GM12878 (cell line): ENCODE results near the gene MRPL21. TPM values are rescaled to one million over a fixed set of nuclear protein-coding genes. Genes with fewer than 3 reads are reported as not detected.

Source experiments
- ATAC-seq: fragments of 200-7000 bp; cut with Tn5 transposase; 3 replicates; pipeline ENCODE4 v1.9.1; 2020; ENCODE audit warnings: mild to moderate bottlenecking, moderate library complexity
- BruUV-seq: library from RNA; stranded (reverse); fragments of 400-500 nt; replicated peaks from 2 replicates; lab custom pipeline; 2021; lab: Mats Ljungman, UMichigan
- CTCF ChIA-PET: fragments of 300-600 bp; sonication (Branson Sonifier 250); formaldehyde crosslinking; extraction: SDS; loops from one replicate; lab custom pipeline; 2021; ENCODE audit warnings: inconsistent platforms; lab: Yijun Ruan, JAX
- POLR2A ChIA-PET: fragments of 350-600 bp; formaldehyde crosslinking; extraction: SDS; loops from one replicate; lab custom pipeline; 2021; ENCODE audit warnings: inconsistent platforms; lab: Charles Lee
- RAD21 ChIA-PET: fragments of 300-600 bp; sonication (Branson Sonifier 250); formaldehyde crosslinking; loops from one replicate; lab custom pipeline; 2023; ENCODE audit warnings: antibody characterized with exemption; ENCODE audit not compliant: unreplicated experiment; lab: Charles Lee
- SMC1A ChIA-PET: fragments of 300-600 bp; sonication (Branson Sonifier 250); formaldehyde crosslinking; loops from one replicate; lab custom pipeline; 2023; ENCODE audit not compliant: unreplicated experiment, uncharacterized antibody; lab: Charles Lee
- DNase-seq: peaks from one replicate; pipeline ENCODE4 v3.0.0-alpha.2; 2011; ENCODE audit warnings: low read depth, low spot score
- FAIRE-seq: peaks from 3 replicates; lab custom pipeline; 2011; peaks lifted over from hg19 to GRCh38; lab: Jason Lieb, UNC
- H2AFZ ChIP-seq: 2 replicates; pipeline ENCODE4 v1.6.0; 2011; ENCODE audit warnings: low read depth, low read length, control low read depth; ENCODE audit not compliant: control insufficient read depth
- H3K27ac ChIP-seq: 2 replicates; pipeline ENCODE4 v1.5.1; 2011; ENCODE audit warnings: control low read depth; ENCODE audit not compliant: control insufficient read depth, insufficient read depth
- H3K27me3 ChIP-seq, 2 experiments: replicated peaks in 1 of 2; 2 replicates each; pipeline versions ENCODE4 v1.6.0 to v1.6.1; 2011; ENCODE audit warnings: low read length in 1 of 2; ENCODE audit not compliant: control insufficient read depth in 2 of 2, insufficient read depth in 2 of 2
- H3K36me3 ChIP-seq, 2 experiments: 2 replicates each; pipeline ENCODE4 v1.5.1; 2011; ENCODE audit warnings: low read length in 1 of 2; ENCODE audit not compliant: control insufficient read depth in 2 of 2, insufficient read depth in 2 of 2
- H3K4me1 ChIP-seq: 2 replicates; pipeline ENCODE4 v1.6.1; 2011; ENCODE audit warnings: mild to moderate bottlenecking, low read length, moderate library complexity, mixed read lengths; ENCODE audit not compliant: control insufficient read depth, insufficient read depth
- H3K4me2 ChIP-seq: 2 replicates; pipeline ENCODE4 v1.6.0; 2011; ENCODE audit warnings: control low read depth; ENCODE audit not compliant: control insufficient read depth, insufficient read depth
- H3K4me3 ChIP-seq: fragments of 200-600 bp; sonication (generic); 2 replicates; pipeline ENCODE4 v1.5.1; 2016
- H3K79me2 ChIP-seq: 2 replicates; pipeline ENCODE4 v1.6.0; 2011; ENCODE audit warnings: low read length; ENCODE audit not compliant: control insufficient read depth, insufficient read depth
- H3K9ac ChIP-seq: 2 replicates; pipeline ENCODE4 v1.8.0; 2011; ENCODE audit warnings: low read length, control low read depth, mixed read lengths; ENCODE audit not compliant: control insufficient read depth, insufficient read depth
- H3K9me3 ChIP-seq: replicated peaks from 3 replicates; pipeline ENCODE4 v1.5.1; 2011; ENCODE audit warnings: mild to moderate bottlenecking, low read length; ENCODE audit not compliant: control insufficient read depth, insufficient read depth
- H4K20me1 ChIP-seq: 2 replicates; pipeline ENCODE4 v1.6.0; 2011; ENCODE audit not compliant: control insufficient read depth, insufficient read depth
- HDAC2 ChIP-seq: fragments of 200-600 bp; sonication (generic); IDR thresholded peaks from 2 replicates; pipeline ENCODE4 v1.6.1; 2017
- POU2F2 ChIP-seq: IDR thresholded peaks from 3 replicates; pipeline ENCODE4 v1.6.1; 2011; ENCODE audit warnings: low read depth, mild to moderate bottlenecking, low read length, borderline replicate concordance
- RFX5 ChIP-seq: IDR thresholded peaks from 2 replicates; pipeline ENCODE4 v1.6.1; 2011; ENCODE audit warnings: low read depth, low read length, improper control_type of control experiment
- WGBS: methylation state at CpG from one replicate; pipeline ENCODE4 v1.1.6; 2016; ENCODE audit warnings: low lambda C conversion rate; ENCODE audit not compliant: insufficient replicate concordance, insufficient coverage; ENCODE audit errors: missing lambda C conversion rate; 5-methylcytosine and 5-hydroxymethylcytosine counted together
- in situ Hi-C: fragments of 300-500 bp; cut with MboI; formaldehyde crosslinking; loops from 9 replicates; pipeline ENCODE4 v1.14.3; 2018; ENCODE audit warnings: mixed read lengths
- intact Hi-C: fragments of 100-400 bp; cut with micrococcal nuclease; formaldehyde crosslinking; loops from one replicate; pipeline ENCODE4 v1.14.2; 2022; ENCODE audit not compliant: unreplicated experiment
- polyA plus RNA-seq, 11 experiments: library from polyadenylated mRNA; depleted of rRNA in 4 of 11; unstranded in 6 of 11; stranded (reverse) in 5 of 11; fragments of >200 nt; fragmentation: Nextera tagmentation in 4 of 11; fragmentation: Illumina TruSeq in 1 of 11; extraction: Ambion mirVana in 4 of 11; extraction: Trizol in 1 of 11; gene quantifications; 1 replicate in 1 of 11; 2 replicates in 10 of 11; pipeline versions ENCODE4 v1.2.1 to v1.2.3, GENCODE V29; 2011 to 2016; ENCODE audit warnings: inconsistent platforms in 2 of 11, missing spikeins in 2 of 11, low read depth in 1 of 11
- total RNA-seq, 4 experiments: library from RNA; depleted of rRNA in 3 of 4; stranded (reverse); fragments of >200 nt in 3 of 4; fragmentation: Illumina TruSeq in 1 of 4; extraction: Trizol in 1 of 4; gene quantifications; 2 replicates each; pipeline versions ENCODE4 v1.2.1 to v1.2.3, GENCODE V29; 2013 to 2021
- TF ChIP-seq, protein P1 (sequence below): fragments of 450-650 bp; IDR thresholded peaks from 2 replicates; pipeline ENCODE4 v1.6.1; 2017; ENCODE audit warnings: antibody characterized with exemption, mild to moderate bottlenecking, moderate library complexity
- TF ChIP-seq, protein P2 (sequence below): fragments of 450-650 bp; IDR thresholded peaks from 2 replicates; pipeline ENCODE4 v1.6.1; 2017; ENCODE audit warnings: borderline replicate concordance

MRPL21 gene
- total and polyA plus RNA-seq, 10 of the 15 experiments (the other 5 are each of a cell fraction or from before 2014, with no cell fraction given), result 86.6 to 283 (median 130) TPM

DNA sequence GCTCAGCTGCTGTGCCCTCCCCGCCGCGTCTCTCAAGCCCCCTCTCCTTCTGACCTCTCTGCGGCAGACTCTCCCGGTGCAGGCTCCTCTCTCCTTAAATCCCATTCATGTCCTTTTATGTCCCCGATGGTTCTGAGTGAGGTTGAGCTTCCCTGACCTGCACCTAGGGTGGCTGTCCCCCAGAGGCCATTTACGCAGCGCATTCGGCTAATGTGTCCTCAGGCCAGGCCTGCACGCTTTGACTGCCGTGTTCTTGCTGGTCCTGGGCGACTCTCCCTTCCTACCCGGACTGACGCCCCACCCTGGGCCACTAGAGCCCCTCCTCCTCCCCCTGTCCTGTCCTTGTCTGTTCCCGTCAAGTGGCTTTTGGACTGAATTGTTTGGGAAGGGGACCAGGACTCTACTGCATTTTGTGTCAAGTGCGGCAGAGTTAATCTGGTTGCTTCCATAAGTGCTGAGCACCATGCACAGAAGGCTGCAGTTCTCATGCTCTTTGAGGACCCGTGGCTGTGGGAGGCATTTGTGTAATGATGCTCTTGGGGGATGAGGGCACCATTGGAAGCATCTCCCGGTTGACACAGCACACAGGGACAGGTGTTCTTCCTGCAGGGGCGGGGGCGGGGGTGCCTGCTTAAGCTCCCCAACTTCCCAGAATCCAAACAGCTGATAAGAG, 37.2 kb upstream of the MRPL21 start:
- no peak for ATAC-seq
- Histone ChIP-seq H3K27me3 (no peaks in the 10 kb centered on the region), H2AFZ (no peak overlapping the region), H3K4me1 (no peaks in the 10 kb centered on the region; the same call in 1 of the 2 replicates), H3K27ac (no peak overlapping the region), H3K9ac (no peak overlapping the region), H3K79me2 (no peaks in the 10 kb centered on the region), H3K4me2 (no peak overlapping the region), H3K9me3 (no peaks in the 10 kb centered on the region), H3K4me3 (no peak overlapping the region), H4K20me1 (no peaks in the 10 kb centered on the region), H3K36me3 (peaks cover 2 to 16% of the 10 kb centered on the region in 2 experiments; a peak in 3 of 4 replicates)
- ChIA-PET RAD21 (no interaction called here), CTCF (no interaction called here), POLR2A (no interaction called here), SMC1A (no interaction called here)
- BruUV-seq, result no TSS peak
- WGBS, result 95% methylated on average over 20 of the region's 20 CpGs
- DNase-seq, result no peak
- intact Hi-C loops (no loop called here), in situ Hi-C loops (no loop called here)
- FAIRE-seq, result no peak
- no peak for TF ChIP-seq RFX5
- TF ChIP-seq HDAC2, result no peak
- TF ChIP-seq POU2F2, result no peak

DNA sequence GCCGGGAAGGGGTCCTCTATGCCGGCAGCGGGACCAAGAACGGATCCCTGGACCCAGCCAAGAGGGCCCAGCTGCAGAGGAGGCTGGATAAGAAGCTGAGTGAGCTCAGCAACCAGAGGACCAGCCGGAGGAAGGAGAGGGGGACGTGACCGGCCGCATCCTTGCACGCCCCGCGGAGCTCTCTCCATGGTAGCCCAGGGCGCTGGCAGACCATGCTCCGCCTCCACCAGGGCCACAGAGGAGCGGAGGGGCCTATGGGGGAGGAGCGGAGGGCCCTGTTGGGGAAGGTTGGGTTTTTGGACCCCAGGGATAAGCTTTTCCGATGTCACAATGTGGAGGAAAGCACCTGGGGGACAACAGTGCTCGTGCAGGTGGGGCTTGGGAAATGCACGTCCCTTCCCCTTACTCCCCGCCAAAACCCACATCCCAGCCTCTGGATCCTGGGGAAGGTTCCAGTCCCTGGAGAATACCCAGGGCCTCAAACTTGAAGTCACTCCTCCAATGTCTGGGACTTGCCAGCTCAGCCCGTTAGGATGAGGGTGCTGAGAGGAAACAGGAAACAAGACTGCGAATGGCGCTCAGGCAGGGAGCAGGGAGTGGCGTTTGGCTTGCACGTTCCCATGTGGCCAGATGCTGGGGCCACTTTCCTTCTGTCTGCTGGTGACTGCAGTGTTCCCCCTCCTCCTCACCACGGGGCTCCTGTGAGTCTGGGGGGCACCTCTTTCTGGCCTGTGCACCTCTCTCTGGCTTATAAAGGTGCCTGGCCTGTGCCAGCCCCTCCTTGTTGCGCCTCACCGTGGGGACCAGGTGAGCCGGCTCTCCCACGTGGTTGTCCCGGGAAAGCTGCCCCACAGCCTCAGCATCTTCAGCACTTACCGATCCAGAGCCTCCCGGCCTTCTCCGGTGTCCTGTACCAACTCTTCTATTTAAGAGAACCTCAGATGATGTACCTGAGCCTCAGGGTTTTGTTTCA, 36.2 kb upstream of the MRPL21 start:
- no peaks in the 10 kb centered on the region for H3K79me2 ChIP-seq
- H3K27me3 ChIP-seq, result no peaks in the 10 kb centered on the region
- FAIRE-seq, result no peak
- H2AFZ ChIP-seq, result no peak overlapping the region
- H4K20me1 ChIP-seq, result no peaks in the 10 kb centered on the region
- no peak overlapping the region for H3K27ac ChIP-seq
- H3K9ac ChIP-seq, result no peak overlapping the region
- in situ Hi-C loops (no loop called here), intact Hi-C loops (no loop called here)
- peaks cover 2 to 19% of the 10 kb centered on the region in 2 experiments; a peak in 3 of 4 replicates for H3K36me3 ChIP-seq
- no peak for DNase-seq
- SMC1A ChIA-PET, result no interaction called here
- no peaks in the 10 kb centered on the region for H3K9me3 ChIP-seq
- H3K4me1 ChIP-seq, result no peaks in the 10 kb centered on the region; the same call in 1 of the 2 replicates
- H3K4me2 ChIP-seq, result no peak overlapping the region
- POLR2A ChIA-PET, result no interaction called here
- CTCF ChIA-PET, result no interaction called here
- no TSS peak for BruUV-seq
- 89% methylated on average over 33 of the region's 33 CpGs for WGBS
- no peak overlapping the region for H3K4me3 ChIP-seq
- no peak for ATAC-seq
- RAD21 ChIA-PET, result no interaction called here
- TF ChIP-seq, protein P1, sequence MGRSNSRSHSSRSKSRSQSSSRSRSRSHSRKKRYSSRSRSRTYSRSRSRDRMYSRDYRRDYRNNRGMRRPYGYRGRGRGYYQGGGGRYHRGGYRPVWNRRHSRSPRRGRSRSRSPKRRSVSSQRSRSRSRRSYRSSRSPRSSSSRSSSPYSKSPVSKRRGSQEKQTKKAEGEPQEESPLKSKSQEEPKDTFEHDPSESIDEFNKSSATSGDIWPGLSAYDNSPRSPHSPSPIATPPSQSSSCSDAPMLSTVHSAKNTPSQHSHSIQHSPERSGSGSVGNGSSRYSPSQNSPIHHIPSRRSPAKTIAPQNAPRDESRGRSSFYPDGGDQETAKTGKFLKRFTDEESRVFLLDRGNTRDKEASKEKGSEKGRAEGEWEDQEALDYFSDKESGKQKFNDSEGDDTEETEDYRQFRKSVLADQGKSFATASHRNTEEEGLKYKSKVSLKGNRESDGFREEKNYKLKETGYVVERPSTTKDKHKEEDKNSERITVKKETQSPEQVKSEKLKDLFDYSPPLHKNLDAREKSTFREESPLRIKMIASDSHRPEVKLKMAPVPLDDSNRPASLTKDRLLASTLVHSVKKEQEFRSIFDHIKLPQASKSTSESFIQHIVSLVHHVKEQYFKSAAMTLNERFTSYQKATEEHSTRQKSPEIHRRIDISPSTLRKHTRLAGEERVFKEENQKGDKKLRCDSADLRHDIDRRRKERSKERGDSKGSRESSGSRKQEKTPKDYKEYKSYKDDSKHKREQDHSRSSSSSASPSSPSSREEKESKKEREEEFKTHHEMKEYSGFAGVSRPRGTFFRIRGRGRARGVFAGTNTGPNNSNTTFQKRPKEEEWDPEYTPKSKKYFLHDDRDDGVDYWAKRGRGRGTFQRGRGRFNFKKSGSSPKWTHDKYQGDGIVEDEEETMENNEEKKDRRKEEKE, result no peak
- TF ChIP-seq, protein P2, sequence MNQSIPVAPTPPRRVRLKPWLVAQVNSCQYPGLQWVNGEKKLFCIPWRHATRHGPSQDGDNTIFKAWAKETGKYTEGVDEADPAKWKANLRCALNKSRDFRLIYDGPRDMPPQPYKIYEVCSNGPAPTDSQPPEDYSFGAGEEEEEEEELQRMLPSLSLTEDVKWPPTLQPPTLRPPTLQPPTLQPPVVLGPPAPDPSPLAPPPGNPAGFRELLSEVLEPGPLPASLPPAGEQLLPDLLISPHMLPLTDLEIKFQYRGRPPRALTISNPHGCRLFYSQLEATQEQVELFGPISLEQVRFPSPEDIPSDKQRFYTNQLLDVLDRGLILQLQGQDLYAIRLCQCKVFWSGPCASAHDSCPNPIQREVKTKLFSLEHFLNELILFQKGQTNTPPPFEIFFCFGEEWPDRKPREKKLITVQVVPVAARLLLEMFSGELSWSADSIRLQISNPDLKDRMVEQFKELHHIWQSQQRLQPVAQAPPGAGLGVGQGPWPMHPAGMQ, result no peak
